Neural cell (in vitro differentiated cells): ENCODE measurements around the gene PARP8. TPM values are rescaled to one million over a fixed set of nuclear protein-coding genes. Genes with fewer than 3 reads are reported as not detected.

Experiments used
- H2AFZ ChIP-seq: fragments of 200-600, 300-800 bp; sonication (generic), shearing (Covaris generic); 2 replicates; pipeline ENCODE4 v1.6.0; 2014; ENCODE audit warnings: low read depth, mild to moderate bottlenecking, antibody characterized with exemption, low read length, moderate library complexity
- H3F3A ChIP-seq: fragments of 200-600 bp; shearing (Covaris generic); 2 replicates; pipeline ENCODE4 v1.6.1; 2016; ENCODE audit warnings: mild to moderate bottlenecking, moderate library complexity, mixed read lengths, antibody characterized with exemption, low read length; ENCODE audit not compliant: insufficient read depth, poor library complexity, severe bottlenecking
- H3K27ac ChIP-seq: fragments of 200-600, 300-800 bp; sonication (generic), shearing (Covaris generic); 2 replicates; pipeline ENCODE4 v1.5.1; 2014; ENCODE audit warnings: mild to moderate bottlenecking, low read length, moderate library complexity
- H3K27me3 ChIP-seq: fragments of 300-800, 200-600 bp; sonication (generic), shearing (Covaris generic); 2 replicates; pipeline ENCODE4 v1.6.0; 2014; ENCODE audit warnings: mild to moderate bottlenecking, low read depth, low read length, moderate library complexity; ENCODE audit not compliant: insufficient read depth
- H3K36me3 ChIP-seq: fragments of 300-800, 200-600 bp; sonication (generic), shearing (Covaris generic); 2 replicates; pipeline ENCODE4 v1.5.1; 2014; ENCODE audit warnings: mild to moderate bottlenecking, antibody characterized with exemption, low read length, moderate library complexity; ENCODE audit not compliant: insufficient read depth
- H3K4me2 ChIP-seq: fragments of 300-800, 200-600 bp; sonication (generic), shearing (Covaris generic); 2 replicates; pipeline ENCODE4 v1.6.0; 2014; ENCODE audit warnings: mild to moderate bottlenecking, low read length
- H3K4me3 ChIP-seq: fragments of 300-800, 200-600 bp; sonication (generic), shearing (Covaris generic); 2 replicates; pipeline ENCODE4 v1.5.1; 2014; ENCODE audit warnings: mild to moderate bottlenecking, low read length, moderate library complexity
- H3K79me2 ChIP-seq: fragments of 200-600 bp; shearing (Covaris generic); replicated peaks from 2 replicates; pipeline ENCODE4 v1.6.0; 2014; ENCODE audit warnings: mild to moderate bottlenecking, low read length, moderate library complexity; ENCODE audit not compliant: insufficient read depth
- H3K9ac ChIP-seq: fragments of 300-800, 200-600 bp; sonication (generic), shearing (Covaris generic); 2 replicates; pipeline ENCODE4 v1.6.1; 2016; ENCODE audit warnings: mild to moderate bottlenecking, low read length, mixed read lengths
- H3K9me2 ChIP-seq: fragments of 200-600 bp; shearing (Covaris generic); 2 replicates; pipeline ENCODE4 v1.6.1; 2016; ENCODE audit warnings: mild to moderate bottlenecking, low read length, mixed read lengths; ENCODE audit not compliant: insufficient read depth
- H3K9me3 ChIP-seq: fragments of 200-600, 300-800 bp; sonication (generic), shearing (Covaris generic); 2 replicates; pipeline ENCODE4 v1.6.1; 2016; ENCODE audit warnings: mild to moderate bottlenecking, mixed run types, low read length, moderate library complexity, mixed read lengths
- H4K20me1 ChIP-seq: fragments of 200-600 bp; shearing (Covaris generic); 2 replicates; pipeline ENCODE4 v1.6.1; 2016; ENCODE audit warnings: mild to moderate bottlenecking, mixed run types; ENCODE audit not compliant: insufficient read depth
- CTCF ChIP-seq: fragments of 450-650 bp; IDR thresholded peaks from 2 replicates; pipeline ENCODE4 v1.5.1; 2014; ENCODE audit warnings: antibody characterized with exemption, mild to moderate bottlenecking, moderate library complexity; ENCODE audit not compliant: poor library complexity, severe bottlenecking
- EP300 ChIP-seq: fragments of 450-650 bp; conservative IDR thresholded peaks from 2 replicates; pipeline ENCODE4 v1.6.1; 2014; ENCODE audit warnings: antibody characterized with exemption, mild to moderate bottlenecking, moderate library complexity; ENCODE audit not compliant: poor library complexity, severe bottlenecking
- EZH2 ChIP-seq: fragments of 200-600, 300-800 bp; shearing (Covaris generic), sonication (generic); IDR thresholded peaks from 2 replicates; pipeline ENCODE4 v1.6.1; 2014; ENCODE audit warnings: antibody characterized with exemption, low read length, borderline replicate concordance, mild to moderate bottlenecking; ENCODE audit not compliant: insufficient read depth, poor library complexity, severe bottlenecking
- MXI1 ChIP-seq: fragments of 450-650 bp; conservative IDR thresholded peaks from 2 replicates; pipeline ENCODE4 v1.6.1; 2014; ENCODE audit warnings: antibody characterized with exemption, mild to moderate bottlenecking; ENCODE audit not compliant: poor library complexity, severe bottlenecking
- POLR2AphosphoS5 ChIP-seq: IDR thresholded peaks from 2 replicates; pipeline ENCODE4 v1.6.1; 2012
- RAD21 ChIP-seq: fragments of 450-650 bp; conservative IDR thresholded peaks from 2 replicates; pipeline ENCODE4 v1.6.1; 2014; ENCODE audit warnings: antibody characterized with exemption, mild to moderate bottlenecking, moderate library complexity
- REST ChIP-seq: IDR thresholded peaks from 2 replicates; pipeline ENCODE4 v1.6.1; 2012; ENCODE audit warnings: borderline replicate concordance
- SMC3 ChIP-seq: fragments of 450-650 bp; conservative IDR thresholded peaks from 2 replicates; pipeline ENCODE4 v1.6.1; 2014; ENCODE audit warnings: antibody characterized with exemption, mild to moderate bottlenecking, moderate library complexity; ENCODE audit not compliant: poor library complexity
- TAF1 ChIP-seq: IDR thresholded peaks from 2 replicates; pipeline ENCODE4 v1.6.1; 2012; ENCODE audit warnings: low read depth
- polyA plus RNA-seq: library from polyadenylated mRNA; depleted of rRNA; stranded (reverse); fragments of >200 nt; gene quantifications from 2 replicates; pipeline ENCODE4 v1.2.3, GENCODE V29; 2014

The PARP8 gene
- polyA plus RNA-seq, 1 donor from 2014 or later = 29.9 TPM

GRCh38 chr5:50745221-50745910 is 78.9 kb downstream of the PARP8 start:
- Histone ChIP-seq H3K9ac (no peak overlapping the region), H4K20me1 (no peaks in the 10 kb centered on the region), H3K27me3 (no peaks in the 10 kb centered on the region), H3K9me3 (no peaks in the 10 kb centered on the region), H3K27ac (no peak overlapping the region), H2AFZ (no peak overlapping the region), H3K36me3 (no peaks in the 10 kb centered on the region), H3K4me2 (no peak overlapping the region), H3F3A (no peaks in the 10 kb centered on the region), H3K79me2 (peaks cover 3% of the 10 kb centered on the region), H3K9me2 (no peaks in the 10 kb centered on the region), H3K4me3 (no peak overlapping the region)
- TF ChIP-seq EZH2 (no peak), TAF1 (no peak), CTCF (no peak), SMC3 (no peak), EP300 (no peak), RAD21 (no peak), REST (no peak), MXI1 (no peak), POLR2AphosphoS5 (no peak)

GRCh38 chr5:50749181-50749580 is 82.7 kb downstream of the PARP8 start:
- Histone ChIP-seq H3K9me2 (no peaks in the 10 kb centered on the region), H3K36me3 (no peaks in the 10 kb centered on the region), H2AFZ (no peak overlapping the region), H3K27me3 (no peaks in the 10 kb centered on the region), H4K20me1 (no peaks in the 10 kb centered on the region), H3K27ac (no peak overlapping the region), H3K4me3 (no peak overlapping the region), H3K4me2 (no peak overlapping the region), H3K79me2 (no peaks in the 10 kb centered on the region), H3K9ac (no peak overlapping the region), H3F3A (no peaks in the 10 kb centered on the region), H3K9me3 (no peaks in the 10 kb centered on the region)
- no peak for TF ChIP-seq SMC3
- no peak for TF ChIP-seq RAD21
- TF ChIP-seq TAF1 = no peak
- TF ChIP-seq EP300 = no peak
- TF ChIP-seq EZH2 = no peak
- TF ChIP-seq CTCF = no peak
- no peak for TF ChIP-seq REST
